Measurements from ENCODE around the gene PIEZO2.

PIEZO2 gene

GRCh38 chr18:11125492-11126315 is 23.7 kb downstream of the PIEZO2 start:
- Histone ChIP-seq H3K9me3 (ENCODE audit: control insufficient read depth, low read depth, low read length) (no peaks in the 10 kb centered on the region), H3K4me3 (ENCODE audit: low read length) (no peak overlapping the region), H3K27me3 (ENCODE audit: control insufficient read depth, insufficient read depth, low read length) (no peaks in the 10 kb centered on the region), H3K27ac (ENCODE audit: low read length) (no peak overlapping the region), H3K4me1 (ENCODE audit: control insufficient read depth, low read depth, low read length) (no peaks in the 10 kb centered on the region), H3K9ac (ENCODE audit: low read length) (no peak overlapping the region), H3K36me3 (ENCODE audit: control insufficient read depth, low read depth, low read length) (no peaks in the 10 kb centered on the region)

GRCh38 chr18:11124054-11124453 is 25.3 kb downstream of the PIEZO2 start:
- Histone ChIP-seq H3K36me3 (ENCODE audit: control insufficient read depth, low read depth, low read length) (no peaks in the 10 kb centered on the region), H3K27me3 (ENCODE audit: control insufficient read depth, insufficient read depth, low read length) (no peaks in the 10 kb centered on the region), H3K9ac (ENCODE audit: low read length) (no peak overlapping the region), H3K27ac (ENCODE audit: low read length) (no peak overlapping the region), H3K9me3 (ENCODE audit: control insufficient read depth, low read depth, low read length) (no peaks in the 10 kb centered on the region), H3K4me3 (ENCODE audit: low read length) (no peak overlapping the region), H3K4me1 (ENCODE audit: control insufficient read depth, low read depth, low read length) (no peaks in the 10 kb centered on the region)

GRCh38 chr18:11121443-11121849 is 27.9 kb downstream of the PIEZO2 start:
- H3K4me1 ChIP-seq (ENCODE audit: control insufficient read depth, low read depth, low read length), result no peaks in the 10 kb centered on the region
- no peak overlapping the region for H3K27ac ChIP-seq (ENCODE audit: low read length)
- no peaks in the 10 kb centered on the region for H3K27me3 ChIP-seq (ENCODE audit: control insufficient read depth, insufficient read depth, low read length)

GRCh38 chr18:11119959-11120587 is 29.3 kb downstream of the PIEZO2 start:
- Histone ChIP-seq H3K27ac (ENCODE audit: low read length) (no peak overlapping the region), H3K27me3 (ENCODE audit: control insufficient read depth, insufficient read depth, low read length) (no peaks in the 10 kb centered on the region), H3K4me3 (ENCODE audit: low read length) (no peak overlapping the region), H3K4me1 (ENCODE audit: control insufficient read depth, low read depth, low read length) (no peaks in the 10 kb centered on the region), H3K36me3 (ENCODE audit: control insufficient read depth, low read depth, low read length) (no peaks in the 10 kb centered on the region), H3K9me3 (ENCODE audit: control insufficient read depth, low read depth, low read length) (no peaks in the 10 kb centered on the region), H3K9ac (ENCODE audit: low read length) (no peak overlapping the region)

More at GRCh38 chr18:11121443-11121849, 27.9 kb downstream of the PIEZO2 start:
- H3K36me3 ChIP-seq (ENCODE audit: control insufficient read depth, low read depth, low read length), result no peaks in the 10 kb centered on the region
- no peak overlapping the region for H3K9ac ChIP-seq (ENCODE audit: low read length)
- H3K4me3 ChIP-seq (ENCODE audit: low read length), result no peak overlapping the region
- no peaks in the 10 kb centered on the region for H3K9me3 ChIP-seq (ENCODE audit: control insufficient read depth, low read depth, low read length)

GRCh38 chr18:11119550-11119949 is 29.8 kb downstream of the PIEZO2 start:
- no peaks in the 10 kb centered on the region for H3K9me3 ChIP-seq (ENCODE audit: control insufficient read depth, low read depth, low read length)
- no peak overlapping the region for H3K4me3 ChIP-seq (ENCODE audit: low read length)
- no peaks in the 10 kb centered on the region for H3K4me1 ChIP-seq (ENCODE audit: control insufficient read depth, low read depth, low read length)
- no peaks in the 10 kb centered on the region for H3K36me3 ChIP-seq (ENCODE audit: control insufficient read depth, low read depth, low read length)
- no peaks in the 10 kb centered on the region for H3K27me3 ChIP-seq (ENCODE audit: control insufficient read depth, insufficient read depth, low read length)
- H3K27ac ChIP-seq (ENCODE audit: low read length), result no peak overlapping the region
- no peak overlapping the region for H3K9ac ChIP-seq (ENCODE audit: low read length)

- H3K4me3 ChIP-seq (ENCODE audit: low read length), result no peak overlapping the region
- H3K9me3 ChIP-seq (ENCODE audit: control insufficient read depth, low read depth, low read length), result no peaks in the 10 kb centered on the region
- no peak overlapping the region for H3K9ac ChIP-seq (ENCODE audit: low read length)
- H3K27ac ChIP-seq (ENCODE audit: low read length), result no peak overlapping the region
- no peaks in the 10 kb centered on the region for H3K36me3 ChIP-seq (ENCODE audit: control insufficient read depth, low read depth, low read length)
- H3K27me3 ChIP-seq (ENCODE audit: control insufficient read depth, insufficient read depth, low read length), result no peaks in the 10 kb centered on the region
- no peaks in the 10 kb centered on the region for H3K4me1 ChIP-seq (ENCODE audit: control insufficient read depth, low read depth, low read length)
These were observed 31.2 kb downstream of the PIEZO2 start for GRCh38 chr18:11118051-11118766.

- Histone ChIP-seq H3K4me3 (ENCODE audit: low read length) (no peak overlapping the region), H3K27me3 (ENCODE audit: control insufficient read depth, insufficient read depth, low read length) (no peaks in the 10 kb centered on the region), H3K27ac (ENCODE audit: low read length) (no peak overlapping the region), H3K9ac (ENCODE audit: low read length) (no peak overlapping the region), H3K4me1 (ENCODE audit: control insufficient read depth, low read depth, low read length) (no peaks in the 10 kb centered on the region), H3K9me3 (ENCODE audit: control insufficient read depth, low read depth, low read length) (no peaks in the 10 kb centered on the region), H3K36me3 (ENCODE audit: control insufficient read depth, low read depth, low read length) (no peaks in the 10 kb centered on the region)
These were observed 34.1 kb downstream of the PIEZO2 start for GRCh38 chr18:11115276-11115675.

- Histone ChIP-seq H3K36me3 (ENCODE audit: control insufficient read depth, low read depth, low read length) (no peaks in the 10 kb centered on the region), H3K9ac (ENCODE audit: low read length) (no peak overlapping the region), H3K27ac (ENCODE audit: low read length) (no peak overlapping the region), H3K4me3 (ENCODE audit: low read length) (no peak overlapping the region), H3K27me3 (ENCODE audit: control insufficient read depth, insufficient read depth, low read length) (no peaks in the 10 kb centered on the region), H3K4me1 (ENCODE audit: control insufficient read depth, low read depth, low read length) (no peaks in the 10 kb centered on the region), H3K9me3 (ENCODE audit: control insufficient read depth, low read depth, low read length) (no peaks in the 10 kb centered on the region)
These were observed 34.7 kb downstream of the PIEZO2 start for GRCh38 chr18:11114653-11115052.

- no peaks in the 10 kb centered on the region for H3K9me3 ChIP-seq (ENCODE audit: control insufficient read depth, low read depth, low read length)
- no peak overlapping the region for H3K9ac ChIP-seq (ENCODE audit: low read length)
- H3K27ac ChIP-seq (ENCODE audit: low read length), result no peak overlapping the region
- H3K4me1 ChIP-seq (ENCODE audit: control insufficient read depth, low read depth, low read length), result no peaks in the 10 kb centered on the region
- H3K27me3 ChIP-seq (ENCODE audit: control insufficient read depth, insufficient read depth, low read length), result no peaks in the 10 kb centered on the region
- H3K4me3 ChIP-seq (ENCODE audit: low read length), result no peak overlapping the region
- no peaks in the 10 kb centered on the region for H3K36me3 ChIP-seq (ENCODE audit: control insufficient read depth, low read depth, low read length)
These were observed 35.4 kb downstream of the PIEZO2 start for GRCh38 chr18:11113937-11114336.

GRCh38 chr18:11113046-11113548 is 36.3 kb downstream of the PIEZO2 start:
- Histone ChIP-seq H3K4me3 (ENCODE audit: low read length) (no peak overlapping the region), H3K9me3 (ENCODE audit: control insufficient read depth, low read depth, low read length) (no peaks in the 10 kb centered on the region), H3K4me1 (ENCODE audit: control insufficient read depth, low read depth, low read length) (no peaks in the 10 kb centered on the region), H3K27me3 (ENCODE audit: control insufficient read depth, insufficient read depth, low read length) (no peaks in the 10 kb centered on the region), H3K36me3 (ENCODE audit: control insufficient read depth, low read depth, low read length) (no peaks in the 10 kb centered on the region), H3K27ac (ENCODE audit: low read length) (no peak overlapping the region), H3K9ac (ENCODE audit: low read length) (no peak overlapping the region)

GRCh38 chr18:11112286-11112685 is 37.1 kb downstream of the PIEZO2 start:
- Histone ChIP-seq H3K36me3 (ENCODE audit: control insufficient read depth, low read depth, low read length) (no peaks in the 10 kb centered on the region), H3K27me3 (ENCODE audit: control insufficient read depth, insufficient read depth, low read length) (no peaks in the 10 kb centered on the region), H3K27ac (ENCODE audit: low read length) (no peak overlapping the region), H3K9me3 (ENCODE audit: control insufficient read depth, low read depth, low read length) (no peaks in the 10 kb centered on the region), H3K9ac (ENCODE audit: low read length) (no peak overlapping the region), H3K4me1 (ENCODE audit: control insufficient read depth, low read depth, low read length) (no peaks in the 10 kb centered on the region), H3K4me3 (ENCODE audit: low read length) (no peak overlapping the region)
